HL-60/S4 treated with retinoic acid at 250 ng/mL for 4 days and 3 days (cell line): ENCODE measurements around the gene RNF214.

Experiments used
- in situ Hi-C: fragments of 300-500 bp; cut with MboI; formaldehyde crosslinking; loops from 2 replicates; pipeline ENCODE4 v1.7.0; 2022; ENCODE audit warnings: low sequenced_read_pairs

The RNF214 gene

GRCh38 chr11:117279711-117280376 is 47.4 kb downstream of the RNF214 start:
- in situ Hi-C loops, result no loop called here

GRCh38 chr11:117281159-117281558 is 48.7 kb downstream of the RNF214 start:
- in situ Hi-C loops, result no loop called here

GRCh38 chr11:117281869-117282268 is 49.4 kb downstream of the RNF214 start:
- in situ Hi-C loops, result no loop called here

- in situ Hi-C loops, result no loop called here
These were observed 50.5 kb downstream of the RNF214 start for GRCh38 chr11:117282956-117283355.

- in situ Hi-C loops, result no loop called here
These were observed 51.6 kb downstream of the RNF214 start for GRCh38 chr11:117284053-117284452.

- in situ Hi-C loops, result no loop called here
These were observed 54.1 kb downstream of the RNF214 start for GRCh38 chr11:117286588-117286987.

GRCh38 chr11:117287668-117288067 is 55.2 kb downstream of the RNF214 start:
- in situ Hi-C loops, result no loop called here

- in situ Hi-C loops, result no loop called here
These were observed 57.3 kb downstream of the RNF214 start for GRCh38 chr11:117289795-117290194.

GRCh38 chr11:117290809-117291396 is 58.4 kb downstream of the RNF214 start, which contains the start of gene BACE1-AS:
Gene BACE1-AS, plus strand, starts transcription at chr11:117291346.
- in situ Hi-C loops, result no loop called here

- in situ Hi-C loops, result no loop called here
These were observed 60.1 kb downstream of the RNF214 start for GRCh38 chr11:117292616-117293015.

- in situ Hi-C loops, result no loop called here
These were observed 63.1 kb downstream of the RNF214 start for GRCh38 chr11:117295438-117296137.

- in situ Hi-C loops, result no loop called here
These were observed 64.4 kb downstream of the RNF214 start for GRCh38 chr11:117296881-117297280.

GRCh38 chr11:117298195-117298594 is 65.7 kb downstream of the RNF214 start:
- in situ Hi-C loops, result no loop called here

GRCh38 chr11:117299351-117300282 is 67.1 kb downstream of the RNF214 start:
- in situ Hi-C loops, result no loop called here

GRCh38 chr11:117300283-117300663 is 67.8 kb downstream of the RNF214 start:
- in situ Hi-C loops, result no loop called here

GRCh38 chr11:117300773-117301172 is 68.3 kb downstream of the RNF214 start:
- in situ Hi-C loops, result no loop called here

GRCh38 chr11:117302228-117302627 is 69.8 kb downstream of the RNF214 start:
- in situ Hi-C loops, result no loop called here

GRCh38 chr11:117303101-117303500 is 70.6 kb downstream of the RNF214 start:
- in situ Hi-C loops, result no loop called here

- in situ Hi-C loops, result no loop called here
These were observed 71.3 kb downstream of the RNF214 start for GRCh38 chr11:117303646-117304315.

- in situ Hi-C loops, result no loop called here
These were observed 72.7 kb downstream of the RNF214 start for GRCh38 chr11:117305145-117305544.
